Uterus (tissue), 2 donors: ENCODE data around the gene GPR32.

ENCODE experiments used
- CTCF ChIP-seq, 4 experiments: fragments of 200-600 bp in 2 of 4; fragments of 450-650 bp in 2 of 4; sonication (generic) in 2 of 4; IDR thresholded peaks; one replicate each; pipeline ENCODE4 v1.5.1; 2016 to 2019; ENCODE audit warnings: antibody characterized with exemption in 4 of 4, mild to moderate bottlenecking in 2 of 4, moderate library complexity in 1 of 4
- POLR2A ChIP-seq, 2 donors: fragments of 450-650 bp; IDR thresholded peaks; one replicate each; pipeline ENCODE4 v1.6.1; 2016; ENCODE audit warnings: antibody characterized with exemption in 2 of 2, mild to moderate bottlenecking in 1 of 2, moderate library complexity in 1 of 2

- TF ChIP-seq CTCF (IDR thresholded peaks at IDR 0.05) (no peak), POLR2A (IDR thresholded peaks at IDR 0.05) (no peak)
Observed at GRCh38 chr19:50736338-50736737, 33.9 kb upstream of the GPR32 start.
